ENCODE measurements around the gene ASXL1. TPM values are rescaled to one million over a fixed set of nuclear protein-coding genes. Genes with fewer than 3 reads are reported as not detected.

Gene ASXL1
- total and polyA plus RNA-seq, 9 of the 15 experiments (the other 6 are each of a cell fraction or from before 2014, with no cell fraction given), result 6.5 to 65.3 (median 32.3) TPM

DNA sequence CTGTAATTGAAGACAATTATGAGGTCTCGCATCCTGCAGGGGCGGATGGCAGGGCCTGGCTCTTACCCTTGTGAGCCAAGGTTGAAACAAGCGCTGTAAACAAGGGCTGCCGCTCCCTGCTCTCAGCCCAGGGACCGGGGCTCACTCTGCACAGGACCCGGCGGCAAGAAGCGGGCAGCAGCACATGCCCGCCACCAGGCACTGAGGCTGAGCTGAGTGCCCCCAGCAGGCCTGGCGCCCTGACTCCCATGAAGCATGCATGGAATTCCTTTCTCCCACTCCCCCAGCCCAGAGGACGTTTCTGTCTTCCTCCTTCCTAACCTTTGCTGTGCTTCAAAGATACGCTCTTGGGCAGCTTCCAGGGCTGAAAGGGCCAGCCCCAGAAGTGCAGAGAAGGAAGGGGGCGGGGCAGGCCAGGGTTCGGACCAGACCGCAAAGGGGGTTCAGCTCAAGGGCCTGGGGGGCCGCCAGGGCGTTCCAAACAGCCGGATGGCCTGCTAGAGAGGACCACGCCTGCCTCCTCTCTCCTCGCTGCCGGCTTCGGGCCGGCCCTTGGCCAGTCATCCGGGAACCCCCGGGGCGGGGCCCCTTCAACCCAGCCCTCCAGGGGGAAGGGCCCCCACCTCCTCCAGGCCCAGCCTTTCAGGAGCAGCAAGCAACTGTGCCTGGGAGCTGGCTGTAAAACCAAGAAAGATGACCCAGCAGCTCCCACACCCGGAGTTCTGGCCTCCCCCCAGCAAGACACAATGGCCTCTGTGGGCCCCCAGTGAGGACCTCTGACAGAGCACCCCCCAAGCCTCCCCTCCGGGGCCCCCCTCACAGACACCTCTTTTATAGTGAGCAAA lies 117.1 kb downstream of the ASXL1 start (continued):
- TF ChIP-seq, protein P1, sequence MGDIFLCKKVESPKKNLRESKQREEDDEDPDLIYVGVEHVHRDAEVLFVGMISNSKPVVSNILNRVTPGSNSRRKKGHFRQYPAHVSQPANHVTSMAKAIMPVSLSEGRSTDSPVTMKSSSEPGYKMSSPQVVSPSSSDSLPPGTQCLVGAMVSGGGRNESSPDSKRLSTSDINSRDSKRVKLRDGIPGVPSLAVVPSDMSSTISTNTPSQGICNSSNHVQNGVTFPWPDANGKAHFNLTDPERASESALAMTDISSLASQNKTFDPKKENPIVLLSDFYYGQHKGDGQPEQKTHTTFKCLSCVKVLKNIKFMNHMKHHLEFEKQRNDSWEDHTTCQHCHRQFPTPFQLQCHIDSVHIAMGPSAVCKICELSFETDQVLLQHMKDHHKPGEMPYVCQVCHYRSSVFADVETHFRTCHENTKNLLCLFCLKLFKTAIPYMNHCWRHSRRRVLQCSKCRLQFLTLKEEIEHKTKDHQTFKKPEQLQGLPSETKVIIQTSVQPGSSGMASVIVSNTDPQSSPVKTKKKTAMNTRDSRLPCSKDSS (IDR thresholded peaks at IDR 0.05; ENCODE audit: low read depth, partially characterized antibody), result no peak
- TF ChIP-seq, protein P2, sequence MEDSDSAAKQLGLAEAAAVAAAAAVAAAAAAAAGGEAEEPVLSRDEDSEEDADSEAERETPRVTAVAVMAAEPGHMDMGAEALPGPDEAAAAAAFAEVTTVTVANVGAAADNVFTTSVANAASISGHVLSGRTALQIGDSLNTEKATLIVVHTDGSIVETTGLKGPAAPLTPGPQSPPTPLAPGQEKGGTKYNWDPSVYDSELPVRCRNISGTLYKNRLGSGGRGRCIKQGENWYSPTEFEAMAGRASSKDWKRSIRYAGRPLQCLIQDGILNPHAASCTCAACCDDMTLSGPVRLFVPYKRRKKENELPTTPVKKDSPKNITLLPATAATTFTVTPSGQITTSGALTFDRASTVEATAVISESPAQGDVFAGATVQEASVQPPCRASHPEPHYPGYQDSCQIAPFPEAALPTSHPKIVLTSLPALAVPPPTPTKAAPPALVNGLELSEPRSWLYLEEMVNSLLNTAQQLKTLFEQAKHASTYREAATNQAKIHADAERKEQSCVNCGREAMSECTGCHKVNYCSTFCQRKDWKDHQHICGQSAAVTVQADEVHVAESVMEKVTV (CRISPR knock-in tag; IDR thresholded peaks at IDR 0.05), result no peak
- TF ChIP-seq, protein P3, sequence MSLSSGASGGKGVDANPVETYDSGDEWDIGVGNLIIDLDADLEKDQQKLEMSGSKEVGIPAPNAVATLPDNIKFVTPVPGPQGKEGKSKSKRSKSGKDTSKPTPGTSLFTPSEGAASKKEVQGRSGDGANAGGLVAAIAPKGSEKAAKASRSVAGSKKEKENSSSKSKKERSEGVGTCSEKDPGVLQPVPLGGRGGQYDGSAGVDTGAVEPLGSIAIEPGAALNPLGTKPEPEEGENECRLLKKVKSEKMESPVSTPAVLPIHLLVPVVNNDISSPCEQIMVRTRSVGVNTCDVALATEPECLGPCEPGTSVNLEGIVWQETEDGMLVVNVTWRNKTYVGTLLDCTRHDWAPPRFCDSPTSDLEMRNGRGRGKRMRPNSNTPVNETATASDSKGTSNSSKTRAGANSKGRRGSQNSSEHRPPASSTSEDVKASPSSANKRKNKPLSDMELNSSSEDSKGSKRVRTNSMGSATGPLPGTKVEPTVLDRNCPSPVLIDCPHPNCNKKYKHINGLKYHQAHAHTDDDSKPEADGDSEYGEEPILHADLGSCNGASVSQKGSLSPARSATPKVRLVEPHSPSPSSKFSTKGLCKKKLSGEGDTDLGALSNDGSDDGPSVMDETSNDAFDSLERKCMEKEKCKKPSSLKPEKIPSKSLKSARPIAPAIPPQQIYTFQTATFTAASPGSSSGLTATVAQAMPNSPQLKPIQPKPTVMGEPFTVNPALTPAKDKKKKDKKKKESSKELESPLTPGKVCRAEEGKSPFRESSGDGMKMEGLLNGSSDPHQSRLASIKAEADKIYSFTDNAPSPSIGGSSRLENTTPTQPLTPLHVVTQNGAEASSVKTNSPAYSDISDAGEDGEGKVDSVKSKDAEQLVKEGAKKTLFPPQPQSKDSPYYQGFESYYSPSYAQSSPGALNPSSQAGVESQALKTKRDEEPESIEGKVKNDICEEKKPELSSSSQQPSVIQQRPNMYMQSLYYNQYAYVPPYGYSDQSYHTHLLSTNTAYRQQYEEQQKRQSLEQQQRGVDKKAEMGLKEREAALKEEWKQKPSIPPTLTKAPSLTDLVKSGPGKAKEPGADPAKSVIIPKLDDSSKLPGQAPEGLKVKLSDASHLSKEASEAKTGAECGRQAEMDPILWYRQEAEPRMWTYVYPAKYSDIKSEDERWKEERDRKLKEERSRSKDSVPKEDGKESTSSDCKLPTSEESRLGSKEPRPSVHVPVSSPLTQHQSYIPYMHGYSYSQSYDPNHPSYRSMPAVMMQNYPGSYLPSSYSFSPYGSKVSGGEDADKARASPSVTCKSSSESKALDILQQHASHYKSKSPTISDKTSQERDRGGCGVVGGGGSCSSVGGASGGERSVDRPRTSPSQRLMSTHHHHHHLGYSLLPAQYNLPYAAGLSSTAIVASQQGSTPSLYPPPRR (CRISPR knock-in tag; IDR thresholded peaks at IDR 0.05; ENCODE audit: borderline replicate concordance), result no peak
- peak; percentile 67 for TF ChIP-seq ETV1 (tag; conservative IDR thresholded peaks at IDR 0.05; ENCODE audit: low read depth)
